Neuronal stem cell (in vitro differentiated cells): ENCODE measurements around the gene BAD.

ENCODE experiments used
- DNase-seq: peaks from one replicate; pipeline ENCODE4 v3.0.0-alpha.2; 2013; ENCODE audit warnings: low spot score
- H2AFZ ChIP-seq: one replicate; pipeline ENCODE4 v1.6.1; 2013; ENCODE audit warnings: mild to moderate bottlenecking, low read length, inconsistent platforms
- H2AK5ac ChIP-seq: 2 replicates; pipeline ENCODE4 v1.6.1; 2013; ENCODE audit warnings: low read depth, mild to moderate bottlenecking, inconsistent platforms, low read length, moderate library complexity, mixed read lengths
- H2BK120ac ChIP-seq: 2 replicates; pipeline ENCODE4 v1.6.1; 2013; ENCODE audit warnings: low read depth, mild to moderate bottlenecking, inconsistent platforms, low read length, moderate library complexity, mixed read lengths
- H2BK12ac ChIP-seq: one replicate; pipeline ENCODE4 v1.6.1; 2013; ENCODE audit warnings: low read length, inconsistent platforms
- H2BK15ac ChIP-seq: 2 replicates; pipeline ENCODE4 v1.6.1; 2013; ENCODE audit warnings: mild to moderate bottlenecking, low read length, inconsistent platforms, mixed read lengths
- H2BK5ac ChIP-seq: one replicate; pipeline ENCODE4 v1.6.1; 2013; ENCODE audit warnings: inconsistent platforms, mild to moderate bottlenecking, low read length, moderate library complexity
- H3K14ac ChIP-seq: one replicate; pipeline ENCODE4 v1.6.1; 2013; ENCODE audit warnings: low read length, inconsistent platforms
- H3K18ac ChIP-seq: 2 replicates; pipeline ENCODE4 v1.6.1; 2013; ENCODE audit warnings: low read length, inconsistent platforms
- H3K23ac ChIP-seq: 2 replicates; pipeline ENCODE4 v1.6.1; 2013; ENCODE audit warnings: low read depth, mild to moderate bottlenecking, mixed read lengths, low read length, inconsistent platforms; ENCODE audit not compliant: poor library complexity
- H3K27ac ChIP-seq: replicated peaks from 3 replicates; pipeline ENCODE4 v1.5.1; 2013; ENCODE audit warnings: low read length, inconsistent platforms
- H3K27me3 ChIP-seq, 3 experiments: 2 replicates each; pipeline ENCODE4 v1.6.1; 2013; ENCODE audit warnings: low read length in 3 of 3, mild to moderate bottlenecking in 2 of 3, inconsistent platforms in 1 of 3, low read depth in 1 of 3, mixed read lengths in 1 of 3, moderate library complexity in 1 of 3; ENCODE audit not compliant: control insufficient read depth in 3 of 3, insufficient read depth in 3 of 3
- H3K36me3 ChIP-seq, 2 donors: replicated peaks in 1 of 2; 2 replicates each; pipeline ENCODE4 v1.6.1; 2013; ENCODE audit warnings: low read length in 2 of 2; ENCODE audit not compliant: control insufficient read depth in 2 of 2, insufficient read depth in 2 of 2
- H3K4ac ChIP-seq: 2 replicates; pipeline ENCODE4 v1.6.1; 2013; ENCODE audit warnings: inconsistent platforms, mild to moderate bottlenecking, low read length, moderate library complexity
- H3K4me1 ChIP-seq, 2 donors: 1 replicate in 1 of 2; 2 replicates in 1 of 2; pipeline ENCODE4 v1.6.1; 2013; ENCODE audit warnings: low read length in 2 of 2, low read depth in 1 of 2; ENCODE audit not compliant: control insufficient read depth in 2 of 2, insufficient read depth in 1 of 2
- H3K4me2 ChIP-seq: one replicate; pipeline ENCODE4 v1.6.1; 2013; ENCODE audit warnings: mild to moderate bottlenecking, low read length, inconsistent platforms; ENCODE audit not compliant: insufficient read depth, poor library complexity, severe bottlenecking
- H3K4me3 ChIP-seq, 2 donors: 2 replicates each; pipeline ENCODE4 v1.5.1; 2013; ENCODE audit warnings: low read length in 2 of 2, mild to moderate bottlenecking in 2 of 2, inconsistent platforms in 1 of 2, moderate library complexity in 1 of 2
- H3K79me1 ChIP-seq: one replicate; pipeline ENCODE4 v1.6.1; 2013; ENCODE audit warnings: low read depth, mild to moderate bottlenecking, inconsistent platforms, low read length, moderate library complexity
- H3K9ac ChIP-seq: one replicate; pipeline ENCODE4 v1.6.1; 2013; ENCODE audit warnings: mild to moderate bottlenecking, low read depth, low read length, inconsistent platforms; ENCODE audit not compliant: poor library complexity
- H3K9me3 ChIP-seq, 2 donors: replicated peaks in 1 of 2; 2 replicates each; pipeline versions ENCODE3 to v1.6.1; 2013; ENCODE audit warnings: low read length in 2 of 2, mild to moderate bottlenecking in 2 of 2, inconsistent platforms in 1 of 2, low read depth in 1 of 2, mixed read lengths in 1 of 2, moderate library complexity in 1 of 2; ENCODE audit not compliant: control insufficient read depth in 2 of 2, insufficient read depth in 1 of 2
- H4K8ac ChIP-seq: one replicate; pipeline ENCODE4 v1.6.1; 2013; ENCODE audit warnings: low read depth, mild to moderate bottlenecking, inconsistent platforms, low read length, moderate library complexity
- H4K91ac ChIP-seq: one replicate; pipeline ENCODE4 v1.6.1; 2013; ENCODE audit warnings: low read length, low read depth, mild to moderate bottlenecking, inconsistent platforms; ENCODE audit not compliant: poor library complexity
- WGBS, 2 donors: extraction: QIAGEN DNeasy Blood & Tissue Kit; methylation state at CpG; one replicate each; pipeline ENCODE4 v1.1.7; 2013; ENCODE audit warnings: missing lambda C conversion rate in 2 of 2, mixed read lengths in 1 of 2; ENCODE audit not compliant: insufficient read length in 2 of 2, insufficient replicate concordance in 1 of 2; ENCODE audit errors: extremely low coverage in 2 of 2; 5-methylcytosine and 5-hydroxymethylcytosine counted together

The BAD gene

GRCh38 chr11:64321026-64321425 is 36.6 kb upstream of the BAD start:
- Histone ChIP-seq H3K23ac (no peak overlapping the region), H4K8ac (no peak overlapping the region), H3K9ac (no peak overlapping the region), H4K91ac (no peak overlapping the region), H2BK5ac (no peak overlapping the region), H3K4me1 (peaks cover 9 to 15% of the 10 kb centered on the region in 2 donors), H2AFZ (no peak overlapping the region), H3K4me2 (no peak overlapping the region), H3K79me1 (peaks cover 13% of the 10 kb centered on the region), H3K18ac (no peak overlapping the region), H2BK120ac (no peak overlapping the region), H3K27me3 (no peaks in the 10 kb centered on the region), H3K14ac (no peak overlapping the region), H2BK12ac (no peak overlapping the region), H3K27ac (no peak overlapping the region), H2BK15ac (no peak overlapping the region), H3K4ac (no peak overlapping the region), H3K4me3 (no peak overlapping the region), H3K36me3 (peaks cover 7 to 24% of the 10 kb centered on the region in 2 donors), H2AK5ac (no peak overlapping the region), H3K9me3 (no peaks in the 10 kb centered on the region)
- DNase-seq = no peak
- no CpG with 5 or more reads among the region's 5 CpGs for WGBS, 2 donors

- no peak for DNase-seq
- no CpG with 5 or more reads among the region's 7 CpGs for WGBS, 2 donors
These were observed 36.1 kb upstream of the BAD start for GRCh38 chr11:64320556-64320955.

GRCh38 chr11:64318766-64319761 is 34.6 kb upstream of the BAD start:
- Histone ChIP-seq H3K36me3 (peaks cover 18 to 42% of the 10 kb centered on the region in 2 donors), H2BK12ac (no peak overlapping the region), H2BK120ac (no peak overlapping the region), H3K23ac (no peak overlapping the region), H3K4me1 (peaks cover 9 to 16% of the 10 kb centered on the region in 2 donors), H4K91ac (no peak overlapping the region), H3K9ac (no peak overlapping the region), H2AK5ac (peak overlapping the region; percentile 2), H3K27me3 (no peaks in the 10 kb centered on the region), H2BK5ac (no peak overlapping the region), H3K14ac (no peak overlapping the region), H3K27ac (no peak overlapping the region), H3K4me3 (peak overlapping the region; percentile 72 to 95), H3K4ac (no peak overlapping the region), H3K4me2 (peak overlapping the region; percentile 79), H2AFZ (peak overlapping the region; percentile 77), H3K79me1 (peaks cover 21% of the 10 kb centered on the region), H3K9me3 (peaks cover 0 to 2% of the 10 kb centered on the region in 2 donors), H3K18ac (peak overlapping the region; percentile 27), H4K8ac (no peak overlapping the region), H2BK15ac (peak overlapping the region; percentile 19)
- DNase-seq = no peak
- WGBS, 2 donors = no CpG with 5 or more reads among the region's 19 CpGs

More at GRCh38 chr11:64320556-64320955, 36.1 kb upstream of the BAD start:
- no peak overlapping the region for H2BK15ac ChIP-seq
- H3K4me1 ChIP-seq = peaks cover 9 to 16% of the 10 kb centered on the region in 2 donors
- H2AK5ac ChIP-seq = no peak overlapping the region
- H3K79me1 ChIP-seq = peaks cover 15% of the 10 kb centered on the region
- H3K4me3 ChIP-seq = no peak overlapping the region
- no peak overlapping the region for H2BK120ac ChIP-seq
- no peak overlapping the region for H3K27ac ChIP-seq
- H3K4me2 ChIP-seq = no peak overlapping the region
- H4K91ac ChIP-seq = no peak overlapping the region
- no peak overlapping the region for H3K9ac ChIP-seq
- no peak overlapping the region for H4K8ac ChIP-seq
- H3K4ac ChIP-seq = no peak overlapping the region
- H3K23ac ChIP-seq = no peak overlapping the region
- H3K18ac ChIP-seq = no peak overlapping the region
- H2AFZ ChIP-seq = no peak overlapping the region
- H2BK12ac ChIP-seq = no peak overlapping the region
- H3K27me3 ChIP-seq = no peaks in the 10 kb centered on the region
- H3K14ac ChIP-seq = no peak overlapping the region
- H3K36me3 ChIP-seq = peaks cover 8 to 28% of the 10 kb centered on the region in 2 donors
- H2BK5ac ChIP-seq = no peak overlapping the region
- no peaks in the 10 kb centered on the region for H3K9me3 ChIP-seq
